ENCODE data around the gene EPHA4.

EPHA4 gene

GRCh38 chr2:221529177-221529942 lies 42.7 kb downstream of the EPHA4 start:
- Histone ChIP-seq H3K9me3 (replicated peaks; ENCODE audit: insufficient read depth, low read length) (no peaks in the 10 kb centered on the region), H3K79me2 (ENCODE audit: low read length) (no peaks in the 10 kb centered on the region), H3K4me2 (ENCODE audit: low read depth, low read length) (no peak overlapping the region), H3K4me1 (ENCODE audit: low read length) (no peaks in the 10 kb centered on the region), H4K20me1 (ENCODE audit: insufficient read depth, low read length) (no peaks in the 10 kb centered on the region), H3F3A (ENCODE audit: insufficient read depth, low read length) (no peaks in the 10 kb centered on the region), H3K27ac (ENCODE audit: low read length) (no peak overlapping the region), H2AFZ (ENCODE audit: low read length) (no peak overlapping the region), H3K36me3 (replicated peaks; ENCODE audit: insufficient read depth, low read length) (no peaks in the 10 kb centered on the region), H3K9ac (ENCODE audit: low read length) (no peak overlapping the region), H3K27me3 (replicated peaks; ENCODE audit: insufficient read depth, low read length) (no peaks in the 10 kb centered on the region), H3K4me3 (ENCODE audit: low read length) (no peak overlapping the region), H3K9me2 (replicated peaks; ENCODE audit: insufficient read depth, low read length) (no peaks in the 10 kb centered on the region)
- no peak for TF ChIP-seq EZH2phosphoT487 (IDR thresholded peaks at IDR 0.05; ENCODE audit: low read length)
- no peak for TF ChIP-seq CTCF (IDR thresholded peaks at IDR 0.05; ENCODE audit: low read length)
- no peak for TF ChIP-seq EZH2 (optimal IDR thresholded peaks at IDR 0.05; ENCODE audit: low read depth, low read length)
- DNase-seq, result no peak

- no peaks in the 10 kb centered on the region for H3F3A ChIP-seq (ENCODE audit: insufficient read depth, low read length)
- H3K4me1 ChIP-seq (ENCODE audit: low read length), result no peaks in the 10 kb centered on the region
- TF ChIP-seq CTCF (IDR thresholded peaks at IDR 0.05; ENCODE audit: low read length), result no peak
- H3K27me3 ChIP-seq (replicated peaks; ENCODE audit: insufficient read depth, low read length), result no peaks in the 10 kb centered on the region
- H3K9ac ChIP-seq (ENCODE audit: low read length), result no peak overlapping the region
- no peaks in the 10 kb centered on the region for H4K20me1 ChIP-seq (ENCODE audit: insufficient read depth, low read length)
- no peak overlapping the region for H2AFZ ChIP-seq (ENCODE audit: low read length)
- no peaks in the 10 kb centered on the region for H3K79me2 ChIP-seq (ENCODE audit: low read length)
- no peak overlapping the region for H3K4me3 ChIP-seq (ENCODE audit: low read length)
- no peak overlapping the region for H3K27ac ChIP-seq (ENCODE audit: low read length)
- H3K36me3 ChIP-seq (replicated peaks; ENCODE audit: insufficient read depth, low read length), result no peaks in the 10 kb centered on the region
- H3K9me2 ChIP-seq (replicated peaks; ENCODE audit: insufficient read depth, low read length), result no peaks in the 10 kb centered on the region
- H3K9me3 ChIP-seq (replicated peaks; ENCODE audit: insufficient read depth, low read length), result no peaks in the 10 kb centered on the region
- no peak overlapping the region for H3K4me2 ChIP-seq (ENCODE audit: low read depth, low read length)
- DNase-seq, result no peak
These were observed 44.3 kb downstream of the EPHA4 start for GRCh38 chr2:221527776-221528309.

GRCh38 chr2:221524158-221524557 lies 47.9 kb downstream of the EPHA4 start:
- TF ChIP-seq CTCF (IDR thresholded peaks at IDR 0.05; ENCODE audit: low read length), result no peak
- TF ChIP-seq EZH2 (optimal IDR thresholded peaks at IDR 0.05; ENCODE audit: low read depth, low read length), result no peak
- TF ChIP-seq EZH2phosphoT487 (IDR thresholded peaks at IDR 0.05; ENCODE audit: low read length), result no peak
- no peaks in the 10 kb centered on the region for H3K27me3 ChIP-seq (replicated peaks; ENCODE audit: insufficient read depth, low read length)
- no peak for DNase-seq
- no peak overlapping the region for H3K27ac ChIP-seq (ENCODE audit: low read length)
- H4K20me1 ChIP-seq (ENCODE audit: insufficient read depth, low read length), result no peaks in the 10 kb centered on the region
- no peak overlapping the region for H3K9ac ChIP-seq (ENCODE audit: low read length)
- no peaks in the 10 kb centered on the region for H3K9me3 ChIP-seq (replicated peaks; ENCODE audit: insufficient read depth, low read length)
- H3K4me1 ChIP-seq (ENCODE audit: low read length), result no peaks in the 10 kb centered on the region
- H3K4me2 ChIP-seq (ENCODE audit: low read depth, low read length), result no peak overlapping the region
- no peaks in the 10 kb centered on the region for H3K36me3 ChIP-seq (replicated peaks; ENCODE audit: insufficient read depth, low read length)
- no peaks in the 10 kb centered on the region for H3F3A ChIP-seq (ENCODE audit: insufficient read depth, low read length)
- H3K79me2 ChIP-seq (ENCODE audit: low read length), result no peaks in the 10 kb centered on the region
- no peak overlapping the region for H3K4me3 ChIP-seq (ENCODE audit: low read length)
- no peaks in the 10 kb centered on the region for H3K9me2 ChIP-seq (replicated peaks; ENCODE audit: insufficient read depth, low read length)
- no peak overlapping the region for H2AFZ ChIP-seq (ENCODE audit: low read length)
